ENCODE data around the gene DCAF11. TPM values are rescaled to one million over a fixed set of nuclear protein-coding genes. Genes with fewer than 3 reads are reported as not detected.

The DCAF11 gene
- total and polyA plus RNA-seq, 2 donors = 34.0 to 52.5 TPM

- no peak overlapping the region for H3K27ac ChIP-seq (ENCODE audit: low read depth)
- H3K36me3 ChIP-seq (ENCODE audit: insufficient read depth) = peaks cover 4% of the 10 kb centered on the region
- no peaks in the 10 kb centered on the region for H3K4me1 ChIP-seq (ENCODE audit: insufficient read depth)
- 93% methylated on average over 9 of the region's 9 CpGs for WGBS
- DNase-seq (ENCODE audit: extremely low spot score) = no peak
- no peak overlapping the region for H3K4me3 ChIP-seq (ENCODE audit: low read depth, low read length)
These were observed 35.5 kb downstream of the DCAF11 start for GRCh38 chr14:24150061-24150460.

DNA sequence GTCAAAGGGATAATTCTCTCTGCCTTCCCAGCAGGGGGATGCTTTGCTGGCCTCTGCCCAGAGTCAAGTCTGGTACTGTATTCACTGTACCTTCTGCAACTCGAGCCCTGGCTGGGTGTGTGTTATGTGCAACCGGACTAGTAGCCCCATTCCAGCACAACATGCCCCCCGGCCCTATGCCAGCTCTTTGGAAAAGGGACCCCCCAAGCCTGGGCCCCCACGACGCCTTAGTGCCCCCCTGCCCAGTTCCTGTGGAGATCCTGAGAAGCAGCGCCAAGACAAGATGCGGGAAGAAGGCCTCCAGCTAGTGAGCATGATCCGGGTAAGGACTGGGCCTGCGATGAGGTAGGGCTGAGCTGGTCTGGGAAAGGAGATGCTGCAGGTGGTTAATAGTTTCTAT lies 36.0 kb downstream of the DCAF11 start:
- H3K27ac ChIP-seq (ENCODE audit: low read depth) = no peak overlapping the region
- no peak for DNase-seq (ENCODE audit: extremely low spot score)
- no peak overlapping the region for H3K4me3 ChIP-seq (ENCODE audit: low read depth, low read length)
- WGBS = 91% methylated on average over 9 of the region's 9 CpGs
- H3K36me3 ChIP-seq (ENCODE audit: insufficient read depth) = peaks cover 4% of the 10 kb centered on the region
- H3K4me1 ChIP-seq (ENCODE audit: insufficient read depth) = no peaks in the 10 kb centered on the region

GRCh38 chr14:24150993-24151392 lies 36.4 kb downstream of the DCAF11 start:
- Histone ChIP-seq H3K36me3 (ENCODE audit: insufficient read depth) (peaks cover 5% of the 10 kb centered on the region), H3K27ac (ENCODE audit: low read depth) (no peak overlapping the region), H3K4me1 (ENCODE audit: insufficient read depth) (no peaks in the 10 kb centered on the region), H3K4me3 (ENCODE audit: low read depth, low read length) (no peak overlapping the region)
- DNase-seq (ENCODE audit: extremely low spot score) = no peak
- WGBS = 83% methylated on average over 9 of the region's 9 CpGs

- Histone ChIP-seq H3K36me3 (ENCODE audit: insufficient read depth) (peaks cover 6% of the 10 kb centered on the region), H3K27ac (ENCODE audit: low read depth) (no peak overlapping the region)
- 94% methylated on average over 16 of the region's 16 CpGs for WGBS
These were observed 37.0 kb downstream of the DCAF11 start for GRCh38 chr14:24151404-24152080.

GRCh38 chr14:24155100-24155499 lies 40.5 kb downstream of the DCAF11 start:
- peaks cover 6% of the 10 kb centered on the region for H3K36me3 ChIP-seq (ENCODE audit: insufficient read depth)
- H3K4me1 ChIP-seq (ENCODE audit: insufficient read depth) = no peaks in the 10 kb centered on the region
- DNase-seq (ENCODE audit: extremely low spot score) = no peak
- no peak overlapping the region for H3K4me3 ChIP-seq (ENCODE audit: low read depth, low read length)
- WGBS = 96% methylated on average over 10 of the region's 10 CpGs
- H3K27ac ChIP-seq (ENCODE audit: low read depth) = no peak overlapping the region

More at GRCh38 chr14:24151404-24152080, 37.0 kb downstream of the DCAF11 start:
- H3K4me1 ChIP-seq (ENCODE audit: insufficient read depth) = no peaks in the 10 kb centered on the region
- H3K4me3 ChIP-seq (ENCODE audit: low read depth, low read length) = no peak overlapping the region
- DNase-seq (ENCODE audit: extremely low spot score) = no peak

- H3K36me3 ChIP-seq (ENCODE audit: insufficient read depth) = peaks cover 2% of the 10 kb centered on the region
These were observed 42.3 kb downstream of the DCAF11 start for GRCh38 chr14:24156840-24157239.

GRCh38 chr14:24157331-24157730 lies 42.8 kb downstream of the DCAF11 start:
- WGBS = 93% methylated on average over 12 of the region's 12 CpGs

More at GRCh38 chr14:24156840-24157239, 42.3 kb downstream of the DCAF11 start:
- 78% methylated on average over 1 of the region's 1 CpG for WGBS
- Histone ChIP-seq H3K4me3 (ENCODE audit: low read depth, low read length) (no peak overlapping the region), H3K4me1 (ENCODE audit: insufficient read depth) (no peaks in the 10 kb centered on the region), H3K27ac (ENCODE audit: low read depth) (no peak overlapping the region)
- no peak for DNase-seq (ENCODE audit: extremely low spot score)

DNA sequence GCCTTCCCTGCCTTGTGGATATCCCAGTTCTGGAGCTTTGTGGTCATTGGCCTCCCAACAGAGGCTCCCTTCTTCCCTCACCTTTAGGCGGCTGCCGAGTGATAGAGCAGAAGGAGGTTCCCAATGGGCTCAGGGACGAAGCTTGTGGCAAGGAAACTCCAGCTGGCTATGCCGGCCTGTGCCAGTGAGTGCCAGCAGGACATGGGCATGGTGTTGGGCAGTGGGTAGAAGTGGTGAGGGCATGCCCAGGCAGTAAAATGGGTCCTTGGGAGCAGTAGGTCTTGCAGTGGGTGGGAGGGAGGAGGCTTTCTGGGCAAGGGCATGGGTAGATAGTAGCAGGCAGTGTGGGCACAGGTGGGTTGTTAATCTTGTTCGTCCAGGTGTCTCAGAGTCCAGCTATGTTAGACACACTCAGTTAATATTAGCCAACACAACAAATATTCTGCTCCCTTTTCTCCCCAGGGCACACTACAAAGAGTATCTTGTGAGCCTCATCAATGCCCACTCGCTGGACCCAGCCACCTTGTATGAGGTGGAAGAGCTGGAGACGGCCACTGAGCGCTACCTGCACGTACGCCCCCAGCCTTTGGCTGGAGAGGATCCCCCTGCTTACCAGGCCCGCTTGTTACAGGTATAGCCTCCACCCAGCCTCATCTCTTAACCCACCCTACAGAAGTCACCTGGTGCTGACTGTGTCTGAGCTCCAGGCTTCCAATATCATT lies 45.4 kb downstream of the DCAF11 start:
- H3K27ac ChIP-seq (ENCODE audit: low read depth) = peak overlapping the region; percentile 62
- H3K36me3 ChIP-seq (ENCODE audit: insufficient read depth) = peaks cover 2% of the 10 kb centered on the region
- no peak for DNase-seq (ENCODE audit: extremely low spot score)
- no peaks in the 10 kb centered on the region for H3K4me1 ChIP-seq (ENCODE audit: insufficient read depth)
- no peak overlapping the region for H3K4me3 ChIP-seq (ENCODE audit: low read depth, low read length)
- WGBS = 88% methylated on average over 11 of the region's 11 CpGs

More at GRCh38 chr14:24157331-24157730, 42.8 kb downstream of the DCAF11 start:
- no peak for DNase-seq (ENCODE audit: extremely low spot score)
- H3K36me3 ChIP-seq (ENCODE audit: insufficient read depth) = peaks cover 2% of the 10 kb centered on the region
- H3K27ac ChIP-seq (ENCODE audit: low read depth) = no peak overlapping the region
- H3K4me1 ChIP-seq (ENCODE audit: insufficient read depth) = no peaks in the 10 kb centered on the region
- H3K4me3 ChIP-seq (ENCODE audit: low read depth, low read length) = no peak overlapping the region

DNA sequence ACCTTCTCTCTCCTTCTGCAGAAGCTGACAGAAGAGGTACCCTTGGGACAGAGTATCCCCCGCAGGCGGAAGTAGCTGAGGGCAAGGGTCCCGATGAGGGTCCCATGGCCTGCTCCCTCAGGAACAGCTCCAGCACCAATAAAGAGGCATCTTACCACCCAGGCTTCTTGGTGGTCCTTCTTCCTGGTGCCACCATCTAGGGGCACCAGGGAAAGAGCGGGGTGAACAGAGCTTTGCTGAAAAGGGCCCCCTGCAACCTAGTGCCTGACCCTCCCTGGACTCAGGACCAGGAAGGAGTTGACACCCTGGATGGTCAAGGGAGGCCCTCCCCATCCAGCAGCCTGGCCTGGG lies 45.9 kb downstream of the DCAF11 start:
- H3K4me3 ChIP-seq (ENCODE audit: low read depth, low read length) = no peak overlapping the region
- no peaks in the 10 kb centered on the region for H3K4me1 ChIP-seq (ENCODE audit: insufficient read depth)
- no peak for DNase-seq (ENCODE audit: extremely low spot score)
- peaks cover 2% of the 10 kb centered on the region for H3K36me3 ChIP-seq (ENCODE audit: insufficient read depth)
- H3K27ac ChIP-seq (ENCODE audit: low read depth) = peak overlapping the region; percentile 62
- WGBS = 87% methylated on average over 4 of the region's 4 CpGs

GRCh38 chr14:24160850-24161804 lies 46.5 kb downstream of the DCAF11 start, which contains the start of gene IRF9:
Gene IRF9 (plus strand): TSS chr14:24161265. CDS start chr14:24162145, 880 bp downstream.
- peak; percentile 81 for DNase-seq (ENCODE audit: extremely low spot score)
- Histone ChIP-seq H3K36me3 (ENCODE audit: insufficient read depth) (no peaks in the 10 kb centered on the region), H3K4me3 (ENCODE audit: low read depth, low read length) (peak within 1 kb of the TSS; percentile 66), H3K4me1 (ENCODE audit: insufficient read depth) (no peaks in the 10 kb centered on the region), H3K27ac (ENCODE audit: low read depth) (peak within 1 kb of the TSS; percentile 88)
- WGBS = under 1% methylated on average over 12 of the region's 12 CpGs

DNA sequence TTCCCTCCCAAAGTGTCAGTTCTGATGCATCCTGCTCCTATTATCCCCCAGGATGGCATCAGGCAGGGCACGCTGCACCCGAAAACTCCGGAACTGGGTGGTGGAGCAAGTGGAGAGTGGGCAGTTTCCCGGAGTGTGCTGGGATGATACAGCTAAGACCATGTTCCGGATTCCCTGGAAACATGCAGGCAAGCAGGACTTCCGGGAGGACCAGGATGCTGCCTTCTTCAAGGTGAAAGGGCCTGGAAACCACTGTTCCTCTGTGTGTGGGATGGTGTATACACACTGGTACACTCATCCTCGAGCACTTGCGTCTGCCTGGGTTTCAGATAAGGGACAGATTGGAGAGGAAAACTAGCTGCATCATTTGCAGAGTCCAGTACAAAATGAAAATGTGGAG lies 47.5 kb downstream of the DCAF11 start:
- WGBS = 55% methylated on average over 8 of the region's 8 CpGs
- Histone ChIP-seq H3K27ac (ENCODE audit: low read depth) (no peak overlapping the region), H3K36me3 (ENCODE audit: insufficient read depth) (no peaks in the 10 kb centered on the region), H3K4me3 (ENCODE audit: low read depth, low read length) (peak overlapping the region; percentile 66), H3K4me1 (ENCODE audit: insufficient read depth) (no peaks in the 10 kb centered on the region)
- DNase-seq (ENCODE audit: extremely low spot score) = no peak

- H3K27ac ChIP-seq (ENCODE audit: low read depth) = no peak overlapping the region
- no peaks in the 10 kb centered on the region for H3K4me1 ChIP-seq (ENCODE audit: insufficient read depth)
- no peaks in the 10 kb centered on the region for H3K36me3 ChIP-seq (ENCODE audit: insufficient read depth)
- no peak for DNase-seq (ENCODE audit: extremely low spot score)
- H3K4me3 ChIP-seq (ENCODE audit: low read depth, low read length) = no peak overlapping the region
- 93% methylated on average over 14 of the region's 14 CpGs for WGBS
These were observed 50.0 kb downstream of the DCAF11 start for GRCh38 chr14:24164518-24164991.

DNA sequence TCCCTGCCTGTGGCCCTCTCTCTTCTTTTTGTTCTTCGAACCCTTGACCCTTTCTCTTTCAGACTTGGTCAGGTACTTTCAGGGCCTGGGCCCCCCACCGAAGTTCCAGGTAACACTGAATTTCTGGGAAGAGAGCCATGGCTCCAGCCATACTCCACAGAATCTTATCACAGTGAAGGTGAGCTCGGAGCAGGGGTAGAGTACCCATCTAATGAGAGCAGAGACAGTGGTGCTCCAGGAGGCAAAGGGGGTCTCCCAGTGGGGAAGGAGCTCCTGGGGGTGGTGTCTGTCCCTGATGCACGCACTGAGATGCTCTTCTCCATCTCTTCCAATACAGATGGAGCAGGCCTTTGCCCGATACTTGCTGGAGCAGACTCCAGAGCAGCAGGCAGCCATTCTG lies 51.2 kb downstream of the DCAF11 start:
- Histone ChIP-seq H3K36me3 (ENCODE audit: insufficient read depth) (no peaks in the 10 kb centered on the region), H3K27ac (ENCODE audit: low read depth) (no peak overlapping the region), H3K4me1 (ENCODE audit: insufficient read depth) (no peaks in the 10 kb centered on the region), H3K4me3 (ENCODE audit: low read depth, low read length) (no peak overlapping the region)
- DNase-seq (ENCODE audit: extremely low spot score) = no peak
- WGBS = 97% methylated on average over 5 of the region's 5 CpGs

All from urinary bladder (tissue), 4 donors.